AG04449 (cell line): ENCODE results near the gene LRRC55.
"Not testable (repeated sequence)": the region's sequence is repeated elsewhere in the genome, so short reads cannot be mapped to it uniquely, and the experiment has no call there.

Experiments
- CTCF ChIA-PET: fragments of 350-600 bp; formaldehyde crosslinking; extraction: SDS; loops from one replicate; lab custom pipeline; 2021; ENCODE audit warnings: antibody characterized with exemption; lab: Yijun Ruan, JAX
- POLR2A ChIA-PET: fragments of 400-600, 350-600 bp; formaldehyde crosslinking; extraction: SDS; loops from one replicate; lab custom pipeline; 2020; ENCODE audit warnings: antibody characterized with exemption, inconsistent platforms; lab: Yijun Ruan, JAX
- DNase-seq: peaks from one replicate; pipeline ENCODE4 v3.0.0-alpha.2; 2010; ENCODE audit warnings: low read depth, low spot score
- H3K4me3 ChIP-seq: 2 replicates; pipeline ENCODE4 v1.5.1; 2011; ENCODE audit warnings: low read depth, mild to moderate bottlenecking, control low read depth, low read length
- TF ChIP-seq, protein P1 (sequence below): IDR thresholded peaks from one replicate; pipeline ENCODE4 v1.5.1; 2011; ENCODE audit warnings: mild to moderate bottlenecking, moderate library complexity, low read length, control low read depth, inconsistent platforms; ENCODE audit not compliant: insufficient read depth; ENCODE audit errors: missing control alignments

Gene LRRC55

DNA sequence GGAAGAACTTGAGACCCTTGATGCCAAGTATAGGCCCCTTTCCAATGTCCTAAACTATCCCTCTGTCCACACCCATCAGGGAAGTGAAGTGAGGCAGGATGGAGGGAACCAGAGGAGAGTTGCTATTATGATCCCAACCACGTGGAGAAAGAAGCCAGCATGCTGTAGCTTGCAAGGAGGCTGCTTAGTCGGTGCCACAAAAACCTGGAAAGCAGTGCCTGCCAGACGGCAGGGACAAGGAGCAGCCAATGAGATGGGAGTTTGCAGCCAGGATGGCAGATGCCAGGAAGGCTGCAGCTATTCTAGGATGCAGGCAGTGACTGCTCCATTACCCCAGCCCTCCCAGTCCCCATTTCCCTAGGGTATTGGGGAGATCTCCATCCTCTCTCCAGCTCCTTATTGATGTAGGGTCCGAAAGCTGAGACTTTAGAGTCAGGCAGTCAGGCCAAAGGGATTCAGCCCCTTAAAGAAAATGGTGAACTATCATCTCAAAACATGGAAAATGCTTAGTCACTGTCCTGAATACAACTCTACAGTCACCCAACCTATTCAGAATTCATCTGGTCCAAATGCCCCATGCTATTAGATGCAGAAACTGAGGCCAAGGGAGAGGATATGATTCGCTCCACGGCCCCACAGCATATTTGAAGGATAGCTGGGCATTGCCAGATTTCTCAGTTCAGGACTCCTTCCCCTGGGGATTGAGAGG is 18.4 kb upstream of the LRRC55 start:
- POLR2A ChIA-PET = no interaction called here
- TF ChIP-seq, protein P1, sequence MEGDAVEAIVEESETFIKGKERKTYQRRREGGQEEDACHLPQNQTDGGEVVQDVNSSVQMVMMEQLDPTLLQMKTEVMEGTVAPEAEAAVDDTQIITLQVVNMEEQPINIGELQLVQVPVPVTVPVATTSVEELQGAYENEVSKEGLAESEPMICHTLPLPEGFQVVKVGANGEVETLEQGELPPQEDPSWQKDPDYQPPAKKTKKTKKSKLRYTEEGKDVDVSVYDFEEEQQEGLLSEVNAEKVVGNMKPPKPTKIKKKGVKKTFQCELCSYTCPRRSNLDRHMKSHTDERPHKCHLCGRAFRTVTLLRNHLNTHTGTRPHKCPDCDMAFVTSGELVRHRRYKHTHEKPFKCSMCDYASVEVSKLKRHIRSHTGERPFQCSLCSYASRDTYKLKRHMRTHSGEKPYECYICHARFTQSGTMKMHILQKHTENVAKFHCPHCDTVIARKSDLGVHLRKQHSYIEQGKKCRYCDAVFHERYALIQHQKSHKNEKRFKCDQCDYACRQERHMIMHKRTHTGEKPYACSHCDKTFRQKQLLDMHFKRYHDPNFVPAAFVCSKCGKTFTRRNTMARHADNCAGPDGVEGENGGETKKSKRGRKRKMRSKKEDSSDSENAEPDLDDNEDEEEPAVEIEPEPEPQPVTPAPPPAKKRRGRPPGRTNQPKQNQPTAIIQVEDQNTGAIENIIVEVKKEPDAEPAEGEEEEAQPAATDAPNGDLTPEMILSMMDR = no peak
- CTCF ChIA-PET = no interaction called here
- no peak overlapping the region for H3K4me3 ChIP-seq
- no peak for DNase-seq

DNA sequence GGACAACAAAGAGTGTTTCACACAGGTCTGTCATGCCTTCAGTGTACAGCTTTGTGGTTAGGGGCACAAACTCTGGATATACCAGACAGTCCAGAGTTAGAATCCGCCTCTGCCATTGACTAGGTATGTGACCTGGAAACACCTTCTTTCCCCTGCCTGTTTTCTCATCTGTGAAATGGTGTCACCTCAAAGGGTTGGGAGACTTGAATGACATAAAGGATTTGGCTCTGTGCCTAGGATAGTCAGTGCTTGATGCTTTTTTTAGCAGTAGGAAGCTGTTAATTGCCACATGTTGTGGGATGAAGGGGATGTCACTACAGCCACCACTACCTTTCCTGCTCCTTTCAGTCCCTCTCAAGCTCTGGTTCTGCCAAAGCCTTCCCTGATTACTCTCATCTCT is 17.4 kb upstream of the LRRC55 start:
- POLR2A ChIA-PET = no interaction called here
- DNase-seq = no peak
- H3K4me3 ChIP-seq = no peak overlapping the region
- TF ChIP-seq, protein P1 = no peak
- CTCF ChIA-PET = no interaction called here

DNA sequence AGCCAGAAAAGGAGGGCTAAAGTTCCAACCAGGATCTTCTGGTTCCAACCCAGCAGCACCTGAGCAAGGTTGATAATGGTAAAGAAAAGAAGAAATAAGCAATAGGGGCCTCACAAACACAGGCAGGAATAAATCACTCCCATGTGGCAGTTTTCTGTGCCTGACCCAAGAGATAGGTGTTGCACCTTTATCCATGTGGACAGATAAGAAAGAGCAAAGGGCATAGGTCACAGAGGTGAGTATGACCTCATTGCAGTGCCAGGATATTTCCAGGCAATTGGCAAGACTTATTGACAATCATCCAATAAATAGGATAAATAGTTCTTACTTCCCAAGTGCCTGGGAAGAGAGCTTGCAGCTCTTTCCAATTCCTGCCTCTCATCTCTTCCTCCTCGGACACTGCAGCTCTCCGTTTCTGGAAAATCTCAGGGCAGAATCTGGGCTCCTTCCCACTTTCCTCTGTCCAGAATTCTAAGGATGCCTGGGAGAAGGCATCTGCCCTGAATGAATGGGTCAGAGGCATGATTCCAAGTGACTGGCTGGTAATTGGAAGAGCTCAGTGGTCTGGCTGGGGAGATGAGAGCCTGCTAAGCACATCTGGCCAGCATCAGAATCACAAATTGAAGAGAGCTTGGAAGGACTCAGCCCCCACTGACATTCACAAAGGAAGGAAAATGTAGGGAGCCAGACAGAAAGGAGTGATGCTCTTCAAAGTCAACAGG is 14.5 kb upstream of the LRRC55 start:
- ChIA-PET CTCF (interaction anchor here (1.8 kb wide), 1 partner anchor 82 kb away, joined by 7 read pairs; no protein-coding TSS in a partner anchor), POLR2A (no interaction called here)
- no peak overlapping the region for H3K4me3 ChIP-seq
- TF ChIP-seq, protein P1 = no peak
- DNase-seq = no peak

DNA sequence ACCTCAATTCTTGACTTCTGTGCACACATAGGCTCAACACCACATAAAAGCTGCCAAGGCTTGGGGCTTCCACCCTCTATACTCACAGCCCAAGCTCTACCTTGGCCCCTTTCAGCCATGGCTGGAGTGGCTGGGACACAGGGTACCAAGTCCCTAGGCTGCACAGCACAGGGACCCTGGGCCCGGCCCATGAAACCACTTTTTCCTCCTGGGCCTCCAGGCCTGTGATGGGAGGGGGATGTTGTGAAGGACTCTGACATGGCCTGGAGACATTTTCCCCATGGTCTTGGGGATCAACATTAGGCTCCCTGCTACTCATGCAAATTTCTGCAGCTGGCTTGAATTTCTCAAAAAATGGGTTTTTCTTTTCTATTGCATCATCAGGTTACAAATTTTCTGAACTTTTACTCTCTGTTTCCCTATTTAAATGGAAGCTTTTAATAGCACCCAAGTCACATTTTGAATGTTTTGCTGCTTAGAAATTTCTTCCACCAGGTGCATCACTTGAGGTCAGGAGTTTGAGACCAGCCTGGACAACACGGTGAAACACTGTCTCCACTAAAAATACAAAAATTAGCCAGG is 11.9 kb upstream of the LRRC55 start:
- POLR2A ChIA-PET, H3K4me3 ChIP-seq, DNase-seq: not testable (repeated sequence)
- CTCF ChIA-PET = interaction anchor here (1.7 kb wide), 1 partner anchor 79 kb away, joined by 6 read pairs; no protein-coding TSS in a partner anchor

DNA sequence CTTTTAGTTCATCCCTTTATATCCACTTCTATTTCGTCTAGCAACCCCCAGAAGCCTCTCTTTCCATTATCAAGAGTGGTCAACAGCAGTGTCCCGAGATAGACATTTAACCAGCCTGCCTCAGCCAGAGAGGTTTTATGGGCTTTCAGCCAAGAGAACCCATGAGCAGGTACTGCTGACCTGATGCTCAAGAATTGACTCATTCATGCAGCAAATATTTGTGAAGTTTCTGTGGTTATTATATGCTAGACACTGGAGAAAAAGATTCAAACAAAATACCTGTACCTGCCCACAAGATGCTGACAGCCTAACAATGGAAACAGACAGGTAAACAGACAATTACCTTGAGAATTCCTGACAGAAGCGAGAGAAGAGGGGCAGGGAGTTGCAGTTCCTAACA is 9.7 kb upstream of the LRRC55 start:
- no peak overlapping the region for H3K4me3 ChIP-seq
- POLR2A ChIA-PET = no interaction called here
- CTCF ChIA-PET = no interaction called here
- no peak for DNase-seq
- TF ChIP-seq, protein P1 = no peak

DNA sequence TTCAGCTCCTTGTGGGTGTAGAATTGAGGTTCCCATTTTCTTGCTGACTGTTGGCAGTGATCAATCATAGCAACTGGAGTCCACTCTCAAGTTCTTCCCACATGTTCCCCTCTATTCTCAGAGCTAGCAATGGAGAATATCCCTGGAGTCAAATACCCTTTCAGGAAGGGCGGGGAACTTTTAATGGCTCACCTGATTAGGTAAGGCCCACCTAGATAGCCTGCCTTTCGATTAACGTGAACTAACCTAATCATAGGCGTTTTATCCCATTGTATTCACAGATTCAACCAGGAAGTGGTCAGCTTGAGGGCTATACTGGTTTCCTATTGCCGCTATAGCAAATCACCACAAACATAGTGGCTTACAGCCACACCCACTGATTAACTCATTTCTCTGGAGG is 7.1 kb upstream of the LRRC55 start:
- ChIA-PET CTCF (interaction anchor here (1.1 kb wide), 1 partner anchor 75 kb away, joined by 5 read pairs; no protein-coding TSS in a partner anchor), POLR2A (no interaction called here)
- TF ChIP-seq, protein P1 = no peak
- no peak for DNase-seq
- H3K4me3 ChIP-seq = no peak overlapping the region
